WTC11 (cell line): Measurements from ENCODE around the gene SH3GLB2. TPM values are rescaled to one million over a fixed set of nuclear protein-coding genes. Genes with fewer than 3 reads are reported as not detected.
A peak's percentile ranks its signal among the peaks of the same experiment; 100 is the strongest.

Source experiments
- ATAC-seq: fragments of 200-7000 bp; cut with Tn5 transposase; 2 replicates; pipeline ENCODE4 v1.10.0; 2021; ENCODE audit warnings: mild to moderate bottlenecking, moderate library complexity
- CTCF ChIA-PET: fragments of 300-600 bp; sonication (Branson Sonifier 250); formaldehyde crosslinking; loops from one replicate; lab custom pipeline; 2021; ENCODE audit warnings: antibody characterized with exemption; lab: Charles Lee
- POLR2A ChIA-PET: fragments of 350-600 bp; sonication (Branson Sonifier 250); formaldehyde crosslinking; loops from one replicate; lab custom pipeline; 2021; ENCODE audit warnings: antibody characterized with exemption; lab: Charles Lee
- DNase-seq: peaks from one replicate; pipeline ENCODE4 v3.0.0; 2021; ENCODE audit warnings: low spot score
- H3K27ac Mint-ChIP-seq: 2 replicates; pipeline ENCODE4 v1.8.0; 2021; ENCODE audit warnings: mixed read lengths
- H3K27me3 Mint-ChIP-seq: 2 replicates; pipeline ENCODE4 v1.8.0; 2021; ENCODE audit warnings: low read depth, mild to moderate bottlenecking, moderate library complexity, mixed read lengths
- H3K36me3 Mint-ChIP-seq: 2 replicates; pipeline ENCODE4 v1.8.0; 2021; ENCODE audit warnings: mixed read lengths
- H3K4me1 Mint-ChIP-seq: 2 replicates; pipeline ENCODE4 v1.8.0; 2022; ENCODE audit warnings: mixed read lengths
- H3K4me3 Mint-ChIP-seq: 2 replicates; pipeline ENCODE4 v1.8.0; 2021; ENCODE audit warnings: mild to moderate bottlenecking, moderate library complexity, mixed read lengths
- H3K9me3 Mint-ChIP-seq: 2 replicates; pipeline ENCODE4 v1.8.0; 2021; ENCODE audit warnings: mixed read lengths
- CTCF ChIP-seq: fragments of 200-600 bp; IDR thresholded peaks from 2 replicates; pipeline ENCODE4 v1.8.0; 2022; ENCODE audit warnings: antibody characterized with exemption
- E2F4 ChIP-seq: sonication (generic); formaldehyde crosslinking; IDR thresholded peaks from 2 replicates; pipeline ENCODE4 v1.8.1; 2022; ENCODE audit warnings: low read depth, mild to moderate bottlenecking, moderate library complexity, missing genetic modification reagents, borderline replicate concordance
- MLX ChIP-seq: sonication (generic); formaldehyde crosslinking; IDR thresholded peaks from 2 replicates; pipeline ENCODE4 v1.8.1; 2023; ENCODE audit warnings: mild to moderate bottlenecking, missing genetic modification reagents, moderate library complexity
- NFE2L1 ChIP-seq: sonication (generic); formaldehyde crosslinking; IDR thresholded peaks from 2 replicates; pipeline ENCODE4 v1.8.1; 2023; ENCODE audit warnings: missing genetic modification reagents
- NR1H2 ChIP-seq: sonication (generic); formaldehyde crosslinking; IDR thresholded peaks from 2 replicates; pipeline ENCODE4 v1.9.0; 2021; ENCODE audit warnings: mild to moderate bottlenecking, moderate library complexity, missing genetic modification reagents
- SMAD3 ChIP-seq: sonication (generic); formaldehyde crosslinking; IDR thresholded peaks from 2 replicates; pipeline ENCODE4 v1.8.0; 2022; ENCODE audit warnings: missing genetic modification reagents, mild to moderate bottlenecking, borderline replicate concordance
- ZNF138 ChIP-seq: sonication (generic); formaldehyde crosslinking; conservative IDR thresholded peaks from 2 replicates; pipeline ENCODE4 v1.8.1; 2022; ENCODE audit warnings: mild to moderate bottlenecking, moderate library complexity, missing genetic modification reagents
- ZNF423 ChIP-seq: fragments of 250-450 bp; sonication (Bioruptor Pico); IDR thresholded peaks from 2 replicates; pipeline ENCODE4 v2.1.2; 2022; ENCODE audit warnings: mild to moderate bottlenecking, moderate library complexity
- ZNF425 ChIP-seq: fragments of 250-450 bp; sonication (Bioruptor Pico); conservative IDR thresholded peaks from 2 replicates; pipeline ENCODE4 v1.9.0; 2021; ENCODE audit warnings: mild to moderate bottlenecking
- total RNA-seq: library from RNA; stranded (reverse); gene quantifications from 3 replicates; pipeline ENCODE4 v1.2.3, GENCODE V29; 2021
- TF ChIP-seq, protein P1 (sequence below): sonication (generic); formaldehyde crosslinking; IDR thresholded peaks from 2 replicates; pipeline ENCODE4 v1.8.1; 2022; ENCODE audit warnings: missing genetic modification reagents, borderline replicate concordance
- TF ChIP-seq, protein P2 (sequence below): sonication (generic); formaldehyde crosslinking; IDR thresholded peaks from 2 replicates; pipeline ENCODE4 v1.8.0; 2023; ENCODE audit warnings: missing genetic modification reagents, mild to moderate bottlenecking, borderline replicate concordance

The SH3GLB2 gene
- total RNA-seq, 1 experiment from 2014 or later, result 59.7 TPM

GRCh38 chr9:129007766-129008468, 20.2 kb downstream of the SH3GLB2 start:
- Mint-ChIP-seq H3K27me3 (no peaks in the 10 kb centered on the region), H3K27ac (peak overlapping the region; percentile 61; the same call in 1 of the 2 replicates), H3K9me3 (no peaks in the 10 kb centered on the region), H3K4me3 (no peak overlapping the region), H3K36me3 (peaks cover 31% of the 10 kb centered on the region), H3K4me1 (0 out of 2 replicates have a peak, but pooled peaks cover 2% of the 10 kb centered on the region)
- DNase-seq, result no peak
- no peak for ATAC-seq
- TF ChIP-seq ZNF425 (CRISPR knock-in tag) (no peak), NR1H2 (CRISPR knock-in tag) (no peak), ZNF138 (CRISPR knock-in tag) (no peak), SMAD3 (CRISPR knock-in tag) (no peak), NFE2L1 (CRISPR knock-in tag) (no peak), MLX (CRISPR knock-in tag) (no peak), E2F4 (CRISPR knock-in tag) (no peak), ZNF423 (CRISPR knock-in tag) (no peak), CTCF (no peak)
- TF ChIP-seq, protein P1, sequence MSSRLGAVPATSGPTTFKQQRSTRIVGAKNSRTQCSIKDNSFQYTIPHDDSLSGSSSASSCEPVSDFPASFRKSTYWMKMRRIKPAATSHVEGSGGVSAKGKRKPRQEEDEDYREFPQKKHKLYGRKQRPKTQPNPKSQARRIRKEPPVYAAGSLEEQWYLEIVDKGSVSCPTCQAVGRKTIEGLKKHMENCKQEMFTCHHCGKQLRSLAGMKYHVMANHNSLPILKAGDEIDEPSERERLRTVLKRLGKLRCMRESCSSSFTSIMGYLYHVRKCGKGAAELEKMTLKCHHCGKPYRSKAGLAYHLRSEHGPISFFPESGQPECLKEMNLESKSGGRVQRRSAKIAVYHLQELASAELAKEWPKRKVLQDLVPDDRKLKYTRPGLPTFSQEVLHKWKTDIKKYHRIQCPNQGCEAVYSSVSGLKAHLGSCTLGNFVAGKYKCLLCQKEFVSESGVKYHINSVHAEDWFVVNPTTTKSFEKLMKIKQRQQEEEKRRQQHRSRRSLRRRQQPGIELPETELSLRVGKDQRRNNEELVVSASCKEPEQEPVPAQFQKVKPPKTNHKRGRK (CRISPR knock-in tag), result no peak
- TF ChIP-seq, protein P2, sequence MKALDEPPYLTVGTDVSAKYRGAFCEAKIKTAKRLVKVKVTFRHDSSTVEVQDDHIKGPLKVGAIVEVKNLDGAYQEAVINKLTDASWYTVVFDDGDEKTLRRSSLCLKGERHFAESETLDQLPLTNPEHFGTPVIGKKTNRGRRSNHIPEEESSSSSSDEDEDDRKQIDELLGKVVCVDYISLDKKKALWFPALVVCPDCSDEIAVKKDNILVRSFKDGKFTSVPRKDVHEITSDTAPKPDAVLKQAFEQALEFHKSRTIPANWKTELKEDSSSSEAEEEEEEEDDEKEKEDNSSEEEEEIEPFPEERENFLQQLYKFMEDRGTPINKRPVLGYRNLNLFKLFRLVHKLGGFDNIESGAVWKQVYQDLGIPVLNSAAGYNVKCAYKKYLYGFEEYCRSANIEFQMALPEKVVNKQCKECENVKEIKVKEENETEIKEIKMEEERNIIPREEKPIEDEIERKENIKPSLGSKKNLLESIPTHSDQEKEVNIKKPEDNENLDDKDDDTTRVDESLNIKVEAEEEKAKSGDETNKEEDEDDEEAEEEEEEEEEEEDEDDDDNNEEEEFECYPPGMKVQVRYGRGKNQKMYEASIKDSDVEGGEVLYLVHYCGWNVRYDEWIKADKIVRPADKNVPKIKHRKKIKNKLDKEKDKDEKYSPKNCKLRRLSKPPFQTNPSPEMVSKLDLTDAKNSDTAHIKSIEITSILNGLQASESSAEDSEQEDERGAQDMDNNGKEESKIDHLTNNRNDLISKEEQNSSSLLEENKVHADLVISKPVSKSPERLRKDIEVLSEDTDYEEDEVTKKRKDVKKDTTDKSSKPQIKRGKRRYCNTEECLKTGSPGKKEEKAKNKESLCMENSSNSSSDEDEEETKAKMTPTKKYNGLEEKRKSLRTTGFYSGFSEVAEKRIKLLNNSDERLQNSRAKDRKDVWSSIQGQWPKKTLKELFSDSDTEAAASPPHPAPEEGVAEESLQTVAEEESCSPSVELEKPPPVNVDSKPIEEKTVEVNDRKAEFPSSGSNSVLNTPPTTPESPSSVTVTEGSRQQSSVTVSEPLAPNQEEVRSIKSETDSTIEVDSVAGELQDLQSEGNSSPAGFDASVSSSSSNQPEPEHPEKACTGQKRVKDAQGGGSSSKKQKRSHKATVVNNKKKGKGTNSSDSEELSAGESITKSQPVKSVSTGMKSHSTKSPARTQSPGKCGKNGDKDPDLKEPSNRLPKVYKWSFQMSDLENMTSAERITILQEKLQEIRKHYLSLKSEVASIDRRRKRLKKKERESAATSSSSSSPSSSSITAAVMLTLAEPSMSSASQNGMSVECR (CRISPR knock-in tag), result no peak
- POLR2A ChIA-PET, result no interaction called here
- CTCF ChIA-PET, result interaction anchor here (1.3 to 2.5 kb wide), 4 partner anchors 16 to 190 kb away, joined by 4 to 11 read pairs (median 4); partner anchors contain the start of genes ENDOG and SH3GLB2
